Parathyroid adenoma (tissue), 2 donors: ENCODE data around the gene PRXL2A.
A peak's percentile ranks its signal among the peaks of the same experiment; 100 is the strongest.

Experiments
- H2AFZ ChIP-seq: fragments of 300-600 bp; sonication (generic); one replicate; pipeline ENCODE4 v1.7.0; 2017; ENCODE audit warnings: antibody characterized with exemption, mild to moderate bottlenecking
- H3K27ac ChIP-seq: fragments of 300-600 bp; sonication (generic); one replicate; pipeline ENCODE4 v1.7.0; 2017
- H3K27me3 ChIP-seq: fragments of 300-600 bp; sonication (generic); one replicate; pipeline ENCODE4 v1.7.0; 2017; ENCODE audit warnings: low read length; ENCODE audit not compliant: control insufficient read depth, insufficient read depth
- H3K36me3 ChIP-seq: fragments of 300-600 bp; sonication (generic); one replicate; pipeline ENCODE4 v1.7.0; 2017; ENCODE audit warnings: low read length; ENCODE audit not compliant: control insufficient read depth, insufficient read depth
- H3K4me1 ChIP-seq: fragments of 300-600 bp; sonication (generic); one replicate; pipeline ENCODE4 v1.7.0; 2017; ENCODE audit warnings: control low read depth
- H3K4me2 ChIP-seq: fragments of 300-600 bp; sonication (generic); one replicate; pipeline ENCODE4 v1.7.0; 2017; ENCODE audit warnings: low read length
- H3K4me3 ChIP-seq: fragments of 300-600 bp; sonication (generic); one replicate; pipeline ENCODE4 v1.7.0; 2017; ENCODE audit warnings: low read depth, low read length
- H3K79me2 ChIP-seq: fragments of 300-600 bp; sonication (generic); one replicate; pipeline ENCODE4 v1.7.0; 2017; ENCODE audit warnings: control low read depth
- H3K9ac ChIP-seq: fragments of 300-600 bp; sonication (generic); one replicate; pipeline ENCODE4 v1.7.0; 2017; ENCODE audit warnings: mild to moderate bottlenecking
- H3K9me3 ChIP-seq: fragments of 300-600 bp; sonication (generic); one replicate; pipeline ENCODE4 v1.7.0; 2017; ENCODE audit warnings: low read length; ENCODE audit not compliant: control insufficient read depth
- TF ChIP-seq, protein P1 (sequence below): fragments of 300-600 bp; sonication (generic); IDR thresholded peaks from one replicate; pipeline ENCODE4 v1.7.0; 2017; ENCODE audit warnings: antibody characterized with exemption, mild to moderate bottlenecking
- donor health status: primary hyperparathyroidism.

PRXL2A gene

DNA sequence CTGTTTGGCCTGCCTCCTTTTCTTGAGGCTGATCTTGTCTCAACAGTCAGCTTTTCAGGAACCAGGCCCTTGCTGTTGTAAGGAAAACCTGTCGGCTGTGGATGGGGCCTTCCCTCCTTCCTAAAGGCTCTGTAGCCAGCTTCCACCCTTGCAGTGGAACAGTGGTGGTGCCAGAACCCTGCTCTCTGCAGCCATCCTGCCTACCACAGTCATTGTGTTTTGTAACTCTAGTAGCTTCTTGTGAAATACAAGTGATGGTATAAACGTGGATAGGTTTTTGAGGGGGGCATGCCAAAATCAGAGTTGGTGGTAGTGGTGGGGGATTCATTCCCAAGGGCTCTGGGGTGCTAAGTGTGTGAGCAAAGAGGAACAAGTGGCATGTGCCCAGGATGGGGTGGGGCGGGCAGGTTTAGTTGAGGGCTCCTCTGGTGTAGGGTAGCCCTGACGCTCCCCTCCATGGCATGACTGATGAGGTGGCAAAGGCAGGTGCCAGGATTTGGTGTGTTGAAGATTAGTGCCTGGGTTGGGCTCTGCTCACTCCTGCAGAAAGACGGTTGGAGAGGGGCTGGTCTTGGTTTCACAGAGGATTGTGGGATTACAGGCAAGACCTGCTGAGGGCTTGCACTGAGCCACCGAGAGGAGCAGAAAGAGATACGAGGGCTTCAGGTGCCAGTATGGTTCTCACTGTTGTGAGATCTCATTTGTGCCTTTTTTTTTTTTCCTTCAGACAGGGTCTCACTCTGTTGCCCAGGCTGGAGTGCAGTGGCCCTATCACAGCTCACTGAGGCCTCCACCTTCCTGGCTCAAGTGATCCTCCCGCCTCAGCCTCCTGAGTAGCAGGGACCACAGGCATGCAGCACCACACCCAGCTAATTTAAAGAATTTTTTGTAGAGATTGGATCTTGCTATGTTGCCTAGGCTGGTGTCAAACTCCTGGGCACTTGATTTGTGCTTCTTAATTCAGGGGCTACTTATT is 53.1 kb downstream of the PRXL2A start:
- no peaks in the 10 kb centered on the region for H3K9me3 ChIP-seq
- H3K9ac ChIP-seq: no peak overlapping the region
- TF ChIP-seq, protein P1, sequence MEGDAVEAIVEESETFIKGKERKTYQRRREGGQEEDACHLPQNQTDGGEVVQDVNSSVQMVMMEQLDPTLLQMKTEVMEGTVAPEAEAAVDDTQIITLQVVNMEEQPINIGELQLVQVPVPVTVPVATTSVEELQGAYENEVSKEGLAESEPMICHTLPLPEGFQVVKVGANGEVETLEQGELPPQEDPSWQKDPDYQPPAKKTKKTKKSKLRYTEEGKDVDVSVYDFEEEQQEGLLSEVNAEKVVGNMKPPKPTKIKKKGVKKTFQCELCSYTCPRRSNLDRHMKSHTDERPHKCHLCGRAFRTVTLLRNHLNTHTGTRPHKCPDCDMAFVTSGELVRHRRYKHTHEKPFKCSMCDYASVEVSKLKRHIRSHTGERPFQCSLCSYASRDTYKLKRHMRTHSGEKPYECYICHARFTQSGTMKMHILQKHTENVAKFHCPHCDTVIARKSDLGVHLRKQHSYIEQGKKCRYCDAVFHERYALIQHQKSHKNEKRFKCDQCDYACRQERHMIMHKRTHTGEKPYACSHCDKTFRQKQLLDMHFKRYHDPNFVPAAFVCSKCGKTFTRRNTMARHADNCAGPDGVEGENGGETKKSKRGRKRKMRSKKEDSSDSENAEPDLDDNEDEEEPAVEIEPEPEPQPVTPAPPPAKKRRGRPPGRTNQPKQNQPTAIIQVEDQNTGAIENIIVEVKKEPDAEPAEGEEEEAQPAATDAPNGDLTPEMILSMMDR: no peak
- peaks cover 67% of the 10 kb centered on the region for H3K79me2 ChIP-seq
- H3K27ac ChIP-seq: peak overlapping the region; percentile 92
- peak overlapping the region; percentile 62 for H3K4me2 ChIP-seq
- peak overlapping the region; percentile 35 for H3K4me3 ChIP-seq
- peaks cover 88% of the 10 kb centered on the region for H3K4me1 ChIP-seq
- H3K27me3 ChIP-seq: no peaks in the 10 kb centered on the region
- no peaks in the 10 kb centered on the region for H3K36me3 ChIP-seq
- H2AFZ ChIP-seq: peak overlapping the region; percentile 68

DNA sequence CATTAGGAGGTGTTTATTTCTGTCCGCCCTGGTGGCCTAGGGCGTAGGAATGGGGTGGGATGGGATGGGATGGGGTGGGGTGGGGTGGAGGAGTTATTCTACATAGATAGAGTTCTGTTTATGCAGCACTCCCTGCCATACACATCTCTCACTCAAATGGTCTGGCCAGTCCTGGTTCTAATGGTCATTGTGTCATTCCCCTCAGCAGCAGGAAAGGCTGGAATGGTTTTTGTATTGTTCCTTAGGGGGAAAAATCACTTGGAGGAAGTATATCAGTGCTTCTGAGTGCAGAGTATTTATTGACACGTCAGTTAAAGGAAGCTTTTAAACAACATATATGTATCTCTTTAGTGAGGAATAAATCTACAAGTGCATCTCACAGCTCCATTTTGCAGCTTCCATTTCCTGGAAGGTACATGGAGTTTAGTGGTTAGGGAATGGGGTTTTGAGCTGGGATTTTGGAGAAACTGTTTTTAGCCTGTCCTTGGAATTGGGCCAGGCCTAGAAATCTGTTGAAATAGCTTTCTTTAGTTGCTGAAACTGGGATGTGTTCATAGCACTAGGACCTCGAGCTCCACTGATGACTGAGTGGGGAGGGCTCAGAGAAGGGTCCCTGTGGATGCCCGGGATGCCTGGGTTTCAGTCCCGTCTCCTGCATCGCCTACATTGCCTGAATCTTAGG is 54.1 kb downstream of the PRXL2A start:
- TF ChIP-seq, protein P1: no peak
- Histone ChIP-seq H3K27ac (peak overlapping the region; percentile 92), H2AFZ (no peak overlapping the region), H3K27me3 (no peaks in the 10 kb centered on the region), H3K36me3 (no peaks in the 10 kb centered on the region), H3K79me2 (peaks cover 66% of the 10 kb centered on the region), H3K4me2 (peak overlapping the region; percentile 0), H3K4me3 (no peak overlapping the region), H3K9ac (no peak overlapping the region), H3K9me3 (no peaks in the 10 kb centered on the region), H3K4me1 (peaks cover 97% of the 10 kb centered on the region)

DNA sequence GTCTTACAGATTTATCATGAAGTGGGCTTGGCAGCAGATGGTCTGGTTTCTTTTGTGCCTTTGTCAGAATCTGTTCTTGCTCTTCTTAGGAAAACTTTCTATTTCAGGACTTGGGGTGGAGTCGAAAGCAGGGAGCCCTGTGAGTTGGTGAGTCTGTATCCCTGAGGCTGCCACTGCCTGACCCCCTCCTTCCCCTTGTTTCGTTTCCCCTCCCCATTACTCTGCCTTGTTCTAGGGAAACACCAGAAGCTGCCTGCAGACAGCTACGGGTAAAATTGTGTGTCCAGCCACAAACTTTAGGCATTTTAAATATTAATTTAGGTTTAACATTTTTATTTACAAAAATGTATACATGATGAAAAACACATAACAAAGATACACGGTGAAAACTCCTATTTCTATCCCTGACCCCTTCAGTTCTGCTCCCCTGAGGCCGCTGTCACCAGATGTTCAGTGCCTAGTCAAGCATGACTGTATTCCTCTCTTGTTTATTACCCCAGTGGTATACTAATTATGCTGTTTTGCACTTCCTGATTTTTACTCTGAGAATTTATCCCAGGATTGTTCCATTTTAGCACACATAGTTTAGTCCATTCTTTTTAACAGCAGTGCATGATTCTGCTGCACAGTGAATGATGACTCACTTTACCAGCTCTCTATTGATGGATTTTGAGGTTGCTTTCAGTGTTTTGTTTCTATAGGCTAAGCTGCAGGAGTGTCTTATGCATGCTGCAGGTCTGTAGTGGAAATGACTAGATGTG is 54.8 kb downstream of the PRXL2A start:
- TF ChIP-seq, protein P1: no peak
- H3K27me3 ChIP-seq: no peaks in the 10 kb centered on the region
- no peaks in the 10 kb centered on the region for H3K36me3 ChIP-seq
- H3K79me2 ChIP-seq: peaks cover 67% of the 10 kb centered on the region
- no peak overlapping the region for H3K9ac ChIP-seq
- peaks cover 93% of the 10 kb centered on the region for H3K4me1 ChIP-seq
- H3K9me3 ChIP-seq: no peaks in the 10 kb centered on the region
- no peak overlapping the region for H3K4me3 ChIP-seq
- H2AFZ ChIP-seq: no peak overlapping the region
- peak overlapping the region; percentile 23 for H3K4me2 ChIP-seq
- H3K27ac ChIP-seq: peak overlapping the region; percentile 92

DNA sequence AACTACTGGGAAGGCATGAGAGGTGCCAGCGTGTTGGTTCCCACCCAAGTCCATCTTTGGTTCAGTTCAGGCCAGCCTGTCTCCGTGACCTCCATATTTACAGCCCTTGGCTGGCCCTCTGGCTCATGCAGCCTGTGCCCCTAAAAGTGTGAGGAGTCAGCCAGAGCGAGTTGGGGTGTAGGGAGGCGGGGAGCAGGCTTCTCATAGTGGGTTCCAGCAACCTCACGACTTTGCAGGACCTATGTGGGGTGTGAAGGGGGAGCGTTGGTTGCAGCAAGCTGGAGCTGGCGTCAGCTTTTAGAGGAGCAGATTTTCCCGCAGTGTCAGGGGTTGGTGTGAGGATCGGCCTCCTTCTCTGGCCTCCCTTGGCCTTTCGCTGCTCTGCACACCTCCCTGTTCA is 55.5 kb downstream of the PRXL2A start:
- Histone ChIP-seq H3K4me1 (peaks cover 86% of the 10 kb centered on the region), H3K9ac (no peak overlapping the region), H2AFZ (no peak overlapping the region), H3K9me3 (no peaks in the 10 kb centered on the region), H3K27ac (peak overlapping the region; percentile 92), H3K27me3 (no peaks in the 10 kb centered on the region), H3K79me2 (peaks cover 64% of the 10 kb centered on the region), H3K4me3 (no peak overlapping the region), H3K4me2 (peak overlapping the region; percentile 23), H3K36me3 (no peaks in the 10 kb centered on the region)
- TF ChIP-seq, protein P1: no peak
